NCI-H1417 treated with DMSO at 0.1 percent for 48 hours (cell line): Measurements from ENCODE around the gene GMDS.

ENCODE experiments used
- DNase-seq: peaks from one replicate; lab custom pipeline; 2025; lab: John Stamatoyannopoulos, UW

GMDS gene

GRCh38 chr6:2035826-2036709, 209.3 kb downstream of the GMDS start:
- DNase-seq: no peak

- no peak for DNase-seq
Observed at GRCh38 chr6:2035046-2035445, 210.4 kb downstream of the GMDS start.

- no peak for DNase-seq
Observed at GRCh38 chr6:2034256-2034655, 211.1 kb downstream of the GMDS start.

- no peak for DNase-seq
Observed at GRCh38 chr6:2033544-2033943, 211.9 kb downstream of the GMDS start.

- no peak for DNase-seq
Observed at GRCh38 chr6:2030682-2031244, 214.6 kb downstream of the GMDS start.

- DNase-seq: no peak
Observed at GRCh38 chr6:2029952-2030351, 215.5 kb downstream of the GMDS start.

GRCh38 chr6:2029130-2029794, 216.1 kb downstream of the GMDS start:
- DNase-seq: no peak

- DNase-seq: peak; percentile 92
Observed at GRCh38 chr6:2028457-2029038, 216.9 kb downstream of the GMDS start.

- DNase-seq: no peak
Observed at GRCh38 chr6:2026133-2026532, 219.3 kb downstream of the GMDS start.

GRCh38 chr6:2021713-2022125, 223.7 kb downstream of the GMDS start:
- no peak for DNase-seq

- DNase-seq: no peak
Observed at GRCh38 chr6:2020909-2021308, 224.5 kb downstream of the GMDS start.

GRCh38 chr6:2019051-2019450, 226.4 kb downstream of the GMDS start:
- no peak for DNase-seq

- DNase-seq: no peak
Observed at GRCh38 chr6:2016040-2016439, 229.4 kb downstream of the GMDS start.

- DNase-seq: no peak
Observed at GRCh38 chr6:2008383-2008976, 236.9 kb downstream of the GMDS start.

- no peak for DNase-seq
Observed at GRCh38 chr6:2007165-2007564, 238.2 kb downstream of the GMDS start.

- no peak for DNase-seq
Observed at GRCh38 chr6:2004888-2005287, 240.5 kb downstream of the GMDS start.

GRCh38 chr6:2000962-2001361, 244.4 kb downstream of the GMDS start:
- DNase-seq: no peak

- no peak for DNase-seq
Observed at GRCh38 chr6:1997702-1998101, 247.7 kb downstream of the GMDS start.

GRCh38 chr6:1995636-1996035, 249.8 kb downstream of the GMDS start:
- DNase-seq: no peak

GRCh38 chr6:1993042-1993441, 252.4 kb downstream of the GMDS start:
- DNase-seq: no peak

GRCh38 chr6:1991332-1991878, 254.0 kb downstream of the GMDS start:
- no peak for DNase-seq

- no peak for DNase-seq
Observed at GRCh38 chr6:1988843-1989242, 256.6 kb downstream of the GMDS start.
